GM19035 (cell line): Measurements from ENCODE around the gene PTK7.

Experiments used
- ATAC-seq: cut with Tn5 transposase; IDR thresholded peaks from one replicate; pipeline ENCODE4 v1.9.1; 2021; ENCODE audit not compliant: unreplicated experiment

PTK7 gene

DNA sequence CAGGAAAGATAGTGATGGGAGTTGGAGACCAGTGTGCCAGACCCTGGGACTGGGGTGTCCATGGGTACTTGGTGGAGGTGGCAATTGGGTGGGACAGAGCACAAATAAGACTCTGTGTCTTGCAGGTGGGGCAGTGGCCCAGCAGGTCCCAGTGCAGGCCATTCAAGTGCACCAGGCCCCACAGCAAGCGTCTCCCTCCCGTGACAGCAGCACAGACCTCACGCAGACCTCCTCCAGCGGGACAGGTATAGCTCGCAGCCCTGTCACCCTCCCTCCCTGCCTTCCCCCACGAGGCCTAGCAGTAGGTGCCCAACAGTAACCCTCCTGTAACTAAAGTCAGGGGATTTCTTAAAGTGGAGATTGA, 100.3 kb downstream of the PTK7 start:
- ATAC-seq: no peak

- ATAC-seq: no peak
Observed at GRCh38 chr6:43178150-43178549, 102.0 kb downstream of the PTK7 start.

- no peak for ATAC-seq
Observed at GRCh38 chr6:43178951-43179830, 103.1 kb downstream of the PTK7 start.

GRCh38 chr6:43180058-43180457, 103.9 kb downstream of the PTK7 start:
- ATAC-seq: no peak

DNA sequence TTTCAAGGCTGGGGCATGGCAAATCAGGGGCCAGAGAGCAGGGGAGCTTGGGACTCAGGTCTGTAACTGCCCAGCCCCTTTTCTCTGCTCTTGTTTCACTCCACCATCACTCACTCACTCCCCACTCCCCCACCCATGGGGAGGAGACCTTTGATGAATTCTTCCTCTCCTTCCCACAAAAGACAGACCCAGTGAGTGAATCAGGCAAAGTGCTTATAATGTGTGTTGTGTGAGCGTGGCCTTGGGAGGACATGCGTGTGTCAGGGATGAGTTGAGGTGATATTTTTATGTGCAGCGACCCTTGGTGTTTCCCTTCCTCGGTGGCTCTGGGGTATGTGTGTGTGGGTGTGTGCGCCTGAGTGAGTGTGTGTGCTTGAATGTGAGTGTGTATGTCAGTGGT, 104.9 kb downstream of the PTK7 start:
- no peak for ATAC-seq

DNA sequence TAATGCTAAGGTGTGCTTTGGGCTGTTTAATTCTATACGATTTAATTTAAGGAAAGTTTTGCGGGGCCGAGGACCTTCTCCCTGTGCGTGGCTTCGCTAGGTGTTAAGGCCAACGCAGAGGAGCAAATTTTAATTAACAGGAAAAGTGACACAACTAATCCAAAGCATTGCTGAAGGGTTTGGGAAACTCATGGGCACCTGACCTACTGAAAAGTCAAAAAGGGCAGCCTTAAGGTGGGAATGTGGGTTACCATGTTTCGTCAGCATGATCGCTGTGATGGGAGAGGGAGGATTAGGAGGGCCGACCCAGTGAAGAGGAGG, 105.5 kb downstream of the PTK7 start:
- no peak for ATAC-seq

DNA sequence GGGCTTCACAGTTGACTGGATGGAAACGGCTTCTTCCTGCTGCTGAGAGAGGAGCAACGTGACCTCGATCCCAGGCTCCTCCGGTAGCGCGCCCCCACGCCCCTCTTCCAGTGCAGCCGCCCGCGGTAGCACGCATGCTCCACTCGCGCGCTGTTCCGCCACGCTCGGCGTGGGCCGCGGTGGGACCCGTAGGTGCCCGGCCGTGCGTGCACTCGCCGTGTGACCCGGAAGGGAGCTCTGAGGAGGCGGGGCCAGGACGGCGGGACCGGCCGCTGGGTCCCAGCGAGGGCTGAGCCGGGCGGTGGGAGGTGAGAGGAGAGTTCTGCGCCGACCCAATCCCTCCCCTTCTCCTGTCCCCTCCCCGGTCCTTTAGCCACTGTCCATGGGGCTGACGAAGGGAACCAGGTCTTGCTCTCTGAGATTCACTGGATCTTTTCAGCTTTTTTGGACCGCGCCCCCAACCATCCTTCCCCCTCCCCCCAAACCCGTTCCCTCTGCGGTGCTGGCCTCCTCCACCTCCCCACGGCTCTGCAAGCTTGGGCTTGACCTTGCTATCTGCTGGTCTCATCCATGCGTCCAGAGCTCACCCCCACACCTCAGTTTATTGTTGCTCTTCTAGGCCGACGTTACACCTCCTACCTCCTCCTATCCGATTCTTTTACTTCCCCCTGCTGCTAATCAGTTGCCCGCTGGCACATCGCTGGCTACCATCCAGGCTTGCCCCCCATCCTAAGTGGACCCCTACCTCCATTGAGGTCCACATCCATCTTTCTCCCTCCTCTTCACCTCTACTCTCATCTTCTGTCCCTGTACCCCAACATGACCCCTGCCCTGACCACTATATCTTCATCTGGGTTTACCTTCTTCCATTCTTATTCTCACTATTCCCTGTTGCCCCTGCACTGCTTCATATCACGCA, 106.1 kb downstream of the PTK7 start, which contains the start of gene CUL9:
CUL9 (plus strand) TSS at position 255 of the 919 bp plus-strand sequence. CDS start 2,115 bp downstream, outside the sequence.
- peak; percentile 97 for ATAC-seq

DNA sequence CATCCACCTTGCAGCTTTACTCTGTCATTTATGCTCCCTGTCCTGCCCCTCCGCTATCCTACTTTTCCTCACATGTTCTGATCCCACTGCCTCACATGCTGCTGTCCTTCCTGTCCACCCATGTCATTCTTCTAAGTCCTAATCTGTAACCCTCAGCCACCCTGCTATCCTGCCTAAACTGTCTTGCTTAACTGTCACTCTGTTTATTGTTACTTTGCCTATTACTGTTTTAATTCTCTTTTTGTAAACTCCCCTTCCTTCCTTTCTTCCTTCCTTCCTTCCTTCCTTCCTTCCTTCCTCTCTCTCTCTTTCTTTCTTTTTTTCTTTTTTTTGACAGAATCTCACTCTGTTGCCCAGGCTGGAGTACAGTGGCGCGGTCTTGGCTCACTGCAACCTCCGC, 107.3 kb downstream of the PTK7 start:
- ATAC-seq: no peak

DNA sequence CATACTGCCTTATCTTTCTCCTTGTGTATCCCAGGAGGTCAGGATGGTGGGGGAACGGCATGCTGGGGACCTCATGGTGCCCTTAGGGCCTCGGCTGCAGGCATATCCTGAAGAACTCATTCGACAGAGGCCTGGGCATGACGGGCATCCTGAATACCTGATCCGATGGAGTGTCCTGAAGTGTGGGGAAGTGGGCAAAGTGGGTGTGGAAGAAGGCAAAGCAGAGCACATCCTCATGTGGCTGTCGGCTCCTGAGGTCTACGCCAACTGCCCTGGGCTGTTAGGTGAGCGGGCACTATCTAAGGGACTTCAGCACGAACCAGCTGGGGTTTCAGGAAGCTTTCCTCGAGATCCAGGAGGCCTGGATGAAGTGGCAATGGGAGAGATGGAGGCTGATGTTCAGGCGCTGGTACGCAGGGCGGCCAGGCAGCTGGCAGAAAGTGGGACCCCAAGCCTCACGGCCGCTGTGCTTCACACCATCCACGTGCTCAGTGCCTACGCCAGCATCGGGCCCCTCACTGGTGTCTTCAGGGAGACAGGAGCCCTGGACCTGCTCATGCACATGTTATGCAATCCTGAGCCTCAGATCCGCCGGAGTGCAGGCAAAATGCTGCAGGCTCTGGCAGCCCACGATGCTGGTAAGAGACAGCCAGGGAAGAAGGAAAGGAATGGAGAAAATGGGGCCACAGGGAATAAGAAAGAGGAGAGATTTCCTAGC, 108.3 kb downstream of the PTK7 start:
- no peak for ATAC-seq

DNA sequence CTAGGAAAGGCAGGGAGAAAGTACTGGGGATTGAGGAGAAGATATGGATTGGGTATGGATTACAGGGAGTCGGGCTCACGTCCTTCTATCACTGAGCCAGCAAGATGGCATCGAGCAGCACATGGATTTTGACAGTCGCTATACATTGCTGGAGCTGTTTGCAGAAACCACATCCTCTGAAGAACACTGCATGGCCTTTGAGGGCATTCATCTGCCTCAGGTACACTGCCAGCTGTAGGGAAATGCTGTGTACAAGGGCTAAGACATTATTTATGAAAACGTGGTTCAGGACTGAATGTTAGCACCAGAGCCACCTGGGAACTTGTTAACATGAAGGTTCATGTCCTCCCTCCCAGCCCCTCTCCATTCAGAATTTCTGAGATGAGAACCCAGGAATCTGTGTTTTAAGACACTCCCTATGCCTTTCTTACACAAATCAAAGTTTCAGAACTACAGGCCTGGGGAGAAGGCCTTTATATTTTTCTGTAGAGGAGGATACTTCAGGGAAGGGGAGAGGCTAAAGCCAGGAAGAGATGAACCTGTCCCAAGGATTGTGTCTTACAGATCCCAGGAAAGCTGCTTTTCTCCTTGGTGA, 109.4 kb downstream of the PTK7 start:
- no peak for ATAC-seq

DNA sequence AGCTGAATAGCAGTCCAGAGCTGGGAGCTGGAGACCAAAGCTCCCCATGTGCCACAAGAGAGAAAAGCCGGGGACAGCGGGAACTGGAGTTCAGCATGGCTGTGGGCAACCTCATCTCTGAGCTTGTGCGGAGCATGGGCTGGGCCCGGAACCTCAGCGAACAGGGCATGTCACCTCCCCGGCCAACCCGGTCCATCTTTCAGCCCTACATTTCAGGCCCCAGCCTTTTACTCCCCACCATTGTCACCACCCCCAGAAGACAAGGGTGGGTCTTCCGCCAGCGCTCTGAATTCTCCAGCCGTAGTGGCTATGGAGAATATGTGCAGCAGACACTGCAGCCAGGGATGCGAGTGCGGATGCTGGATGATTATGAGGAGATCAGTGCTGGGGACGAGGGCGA, 109.9 kb downstream of the PTK7 start:
- ATAC-seq: no peak

DNA sequence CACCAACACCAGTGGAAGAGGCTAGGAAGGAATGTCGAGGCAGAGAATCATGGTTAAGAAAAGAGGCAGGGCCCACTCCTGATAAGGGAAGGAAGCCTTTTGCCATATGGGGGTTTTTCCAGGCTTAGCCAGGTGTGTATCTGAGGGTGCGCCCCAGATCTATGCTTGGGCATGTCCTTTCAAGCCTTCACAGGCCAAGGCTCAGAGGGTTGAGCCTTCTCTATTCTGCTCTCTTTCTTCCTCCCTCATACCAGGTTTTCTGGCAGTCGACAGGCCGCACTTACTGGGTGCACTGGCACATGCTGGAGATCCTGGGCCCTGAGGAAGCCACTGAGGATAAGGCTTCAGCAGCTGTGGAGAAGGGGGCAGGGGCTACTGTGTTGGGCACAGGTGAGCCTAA, 110.6 kb downstream of the PTK7 start:
- ATAC-seq: no peak

DNA sequence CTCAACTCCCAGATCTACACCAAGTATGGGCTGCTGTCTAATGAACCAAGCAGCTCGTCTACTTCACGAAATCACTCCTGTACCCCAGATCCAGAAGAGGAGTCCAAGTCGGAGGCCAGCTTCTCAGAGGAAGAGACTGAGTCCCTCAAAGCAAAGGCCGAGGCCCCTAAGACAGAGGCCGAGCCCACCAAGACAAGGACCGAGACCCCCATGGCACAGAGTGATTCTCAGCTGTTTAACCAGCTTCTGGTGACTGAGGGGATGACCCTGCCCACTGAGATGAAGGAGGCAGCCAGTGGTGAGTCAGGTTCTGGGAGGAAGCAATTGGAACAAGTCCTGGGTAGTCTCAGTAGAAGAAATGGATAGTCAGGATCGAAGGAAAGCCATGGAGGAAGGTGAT, 111.7 kb downstream of the PTK7 start:
- no peak for ATAC-seq

GRCh38 chr6:43188426-43188825, 112.3 kb downstream of the PTK7 start:
- no peak for ATAC-seq

DNA sequence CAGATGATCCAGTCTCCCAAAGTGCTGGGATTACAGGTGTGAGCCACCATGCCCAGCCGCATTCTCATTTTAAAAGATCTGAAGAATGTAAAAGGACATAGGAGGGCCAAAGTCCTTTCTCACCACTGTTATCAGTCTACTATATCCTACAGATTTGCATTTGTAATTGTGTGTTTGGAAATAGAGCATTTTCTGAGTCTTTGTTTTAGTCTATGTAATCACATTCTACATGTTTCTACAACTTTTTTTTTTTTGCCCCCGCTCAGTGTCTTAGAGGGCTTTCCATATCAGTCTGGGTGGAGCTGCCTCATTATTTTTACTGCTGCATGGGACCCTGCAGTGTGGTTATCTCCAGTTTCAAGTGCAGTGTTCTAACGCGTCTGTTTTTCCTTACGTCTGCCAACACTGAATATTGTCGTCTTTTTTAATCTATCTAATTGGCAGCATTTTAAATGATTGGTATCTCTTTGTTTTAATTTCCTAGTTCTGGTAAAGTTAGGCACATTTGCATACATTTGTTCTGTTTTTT, 113.7 kb downstream of the PTK7 start:
- no peak for ATAC-seq

DNA sequence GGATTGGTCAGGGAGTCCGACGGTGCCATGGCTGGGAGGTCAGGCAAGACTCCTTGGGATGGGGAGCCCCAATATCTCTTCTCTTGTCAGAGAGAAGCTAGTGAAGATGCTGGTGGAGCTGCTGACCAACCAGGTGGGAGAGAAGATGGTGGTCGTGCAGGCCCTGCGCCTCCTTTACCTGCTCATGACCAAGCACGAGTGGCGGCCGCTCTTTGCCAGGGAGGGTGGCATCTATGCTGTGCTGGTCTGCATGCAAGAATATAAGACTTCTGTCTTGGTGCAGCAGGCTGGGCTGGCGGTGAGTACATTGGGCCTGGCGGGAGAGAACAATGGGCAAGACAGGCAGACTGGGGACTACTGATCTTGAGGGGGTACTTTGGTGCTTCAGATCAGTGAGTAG, 116.8 kb downstream of the PTK7 start:
- ATAC-seq: no peak

GRCh38 chr6:43193929-43194328, 117.8 kb downstream of the PTK7 start:
- no peak for ATAC-seq

- ATAC-seq: no peak
Observed at GRCh38 chr6:43196337-43196736, 120.2 kb downstream of the PTK7 start.

GRCh38 chr6:43199912-43200311, 123.8 kb downstream of the PTK7 start:
- no peak for ATAC-seq

DNA sequence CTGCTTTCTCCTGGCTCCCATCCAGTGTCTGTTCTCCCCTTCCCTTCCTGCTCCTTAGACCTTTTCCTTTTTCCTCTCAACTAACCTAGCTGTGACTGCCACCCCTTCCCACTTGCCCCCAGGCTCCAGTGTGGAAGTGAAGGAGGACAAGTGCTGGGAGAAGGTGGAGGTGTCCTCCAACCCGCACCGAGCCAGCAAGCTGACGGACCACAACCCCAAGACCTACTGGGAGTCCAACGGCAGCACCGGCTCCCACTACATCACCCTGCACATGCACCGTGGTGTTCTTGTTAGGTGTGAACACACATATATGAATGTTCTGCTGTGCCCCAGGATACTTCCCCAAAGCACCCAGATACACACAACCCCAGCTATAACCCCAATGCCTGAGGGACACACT, 124.4 kb downstream of the PTK7 start:
- no peak for ATAC-seq

- ATAC-seq: no peak
Observed at GRCh38 chr6:43202451-43202850, 126.3 kb downstream of the PTK7 start.
